GM18868 (cell line): ENCODE results near the gene GRB7.
"Not testable (repeated sequence)": the region's sequence is repeated elsewhere in the genome, so short reads cannot be mapped to it uniquely, and the experiment has no call there.

Experiments
- ATAC-seq: cut with Tn5 transposase; IDR thresholded peaks from one replicate; pipeline ENCODE4 v1.9.1; 2021; ENCODE audit warnings: mild to moderate bottlenecking, moderate library complexity; ENCODE audit not compliant: unreplicated experiment

GRB7 gene

GRCh38 chr17:39737760-39738567 lies at the start of gene GRB7:
GRB7 (plus strand) TSS chr17:39737938; CDS start chr17:39742302, 4,364 bp downstream.
- ATAC-seq: no peak

GRCh38 chr17:39688475-39688835 lies 49.3 kb upstream of the GRB7 start:
- ATAC-seq: no peak

- ATAC-seq: no peak
These were observed 48.8 kb upstream of the GRB7 start for GRCh38 chr17:39688945-39689344.

GRCh38 chr17:39694593-39694992 lies 43.1 kb upstream of the GRB7 start:
- no peak for ATAC-seq

DNA sequence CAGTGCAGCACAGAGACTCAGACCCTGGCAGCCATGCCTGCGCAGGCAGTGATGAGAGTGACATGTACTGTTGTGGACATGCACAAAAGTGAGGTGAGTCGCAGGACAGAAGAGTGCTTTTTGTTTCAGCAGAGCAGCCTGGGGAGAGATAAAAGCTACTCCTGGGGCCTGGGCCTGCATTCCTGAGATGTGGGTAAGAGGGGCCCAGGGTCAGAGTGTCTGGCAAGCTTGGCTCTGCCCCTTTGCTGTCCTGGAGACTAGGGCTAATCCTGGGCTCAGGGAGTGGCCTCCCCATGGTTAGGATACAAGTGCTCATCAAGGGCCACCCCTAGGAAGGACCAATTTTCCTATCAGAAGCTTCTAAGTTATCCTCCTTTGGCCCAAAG lies 42.7 kb upstream of the GRB7 start:
- ATAC-seq: no peak

GRCh38 chr17:39696731-39697130 lies 41.0 kb upstream of the GRB7 start:
- ATAC-seq: no peak

DNA sequence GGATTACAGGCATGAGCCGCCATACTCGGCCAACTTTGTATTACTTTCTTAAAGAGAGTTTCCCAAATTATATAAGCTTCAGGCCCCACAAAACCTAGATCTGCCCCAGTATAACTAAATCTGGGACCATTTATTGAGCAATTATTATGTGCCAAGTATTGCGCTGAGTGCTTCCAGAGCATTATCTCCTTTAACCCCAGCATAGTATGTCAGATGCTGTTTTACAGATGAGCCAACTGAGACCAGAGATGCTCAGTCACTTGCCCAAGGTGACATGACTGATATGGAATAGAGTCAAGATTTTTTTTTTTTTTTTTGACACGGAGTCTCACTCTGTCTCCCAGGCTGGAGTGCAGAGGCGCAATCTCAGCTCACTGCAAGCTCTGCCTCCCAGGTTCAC lies 39.8 kb upstream of the GRB7 start:
- no peak for ATAC-seq

DNA sequence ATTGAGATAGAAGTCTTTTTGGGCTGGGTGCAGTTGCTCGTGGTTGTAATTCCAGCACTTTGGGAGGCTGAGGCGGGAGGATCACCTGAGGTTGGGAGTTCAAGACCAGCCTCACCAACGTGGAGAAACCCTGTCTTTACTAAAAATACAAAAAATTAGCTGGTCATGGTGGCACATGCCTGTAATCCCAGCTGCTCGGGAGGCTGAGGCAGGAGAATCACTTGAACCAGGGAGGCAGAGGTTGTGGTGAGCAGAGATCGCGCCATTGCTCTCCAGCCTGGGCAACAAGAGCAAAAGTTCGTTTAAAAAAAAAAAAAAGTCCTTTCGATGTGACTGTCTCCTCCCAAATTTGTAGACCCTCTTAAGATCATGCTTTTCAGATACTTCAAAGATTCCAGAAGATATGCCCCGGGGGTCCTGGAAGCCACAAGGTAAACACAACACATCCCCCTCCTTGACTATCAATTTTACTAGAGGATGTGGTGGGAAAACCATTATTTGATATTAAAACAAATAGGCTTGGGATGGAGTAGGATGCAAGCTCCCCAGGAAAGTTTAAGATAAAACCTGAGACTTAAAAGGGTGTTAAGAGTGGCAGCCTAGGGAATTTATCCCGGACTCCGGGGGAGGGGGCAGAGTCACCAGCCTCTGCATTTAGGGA lies 38.5 kb upstream of the GRB7 start:
- ATAC-seq: not testable (repeated sequence)

DNA sequence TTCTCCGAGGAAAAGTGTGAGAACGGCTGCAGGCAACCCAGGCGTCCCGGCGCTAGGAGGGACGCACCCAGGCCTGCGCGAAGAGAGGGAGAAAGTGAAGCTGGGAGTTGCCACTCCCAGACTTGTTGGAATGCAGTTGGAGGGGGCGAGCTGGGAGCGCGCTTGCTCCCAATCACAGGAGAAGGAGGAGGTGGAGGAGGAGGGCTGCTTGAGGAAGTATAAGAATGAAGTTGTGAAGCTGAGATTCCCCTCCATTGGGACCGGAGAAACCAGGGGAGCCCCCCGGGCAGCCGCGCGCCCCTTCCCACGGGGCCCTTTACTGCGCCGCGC lies 38.0 kb upstream of the GRB7 start, which contains the start of gene ERBB2:
Gene ERBB2 (plus strand): TSS at position 247 of the 330 bp plus-strand sequence. CDS start 175 bp downstream, outside the sequence.
- no peak for ATAC-seq

DNA sequence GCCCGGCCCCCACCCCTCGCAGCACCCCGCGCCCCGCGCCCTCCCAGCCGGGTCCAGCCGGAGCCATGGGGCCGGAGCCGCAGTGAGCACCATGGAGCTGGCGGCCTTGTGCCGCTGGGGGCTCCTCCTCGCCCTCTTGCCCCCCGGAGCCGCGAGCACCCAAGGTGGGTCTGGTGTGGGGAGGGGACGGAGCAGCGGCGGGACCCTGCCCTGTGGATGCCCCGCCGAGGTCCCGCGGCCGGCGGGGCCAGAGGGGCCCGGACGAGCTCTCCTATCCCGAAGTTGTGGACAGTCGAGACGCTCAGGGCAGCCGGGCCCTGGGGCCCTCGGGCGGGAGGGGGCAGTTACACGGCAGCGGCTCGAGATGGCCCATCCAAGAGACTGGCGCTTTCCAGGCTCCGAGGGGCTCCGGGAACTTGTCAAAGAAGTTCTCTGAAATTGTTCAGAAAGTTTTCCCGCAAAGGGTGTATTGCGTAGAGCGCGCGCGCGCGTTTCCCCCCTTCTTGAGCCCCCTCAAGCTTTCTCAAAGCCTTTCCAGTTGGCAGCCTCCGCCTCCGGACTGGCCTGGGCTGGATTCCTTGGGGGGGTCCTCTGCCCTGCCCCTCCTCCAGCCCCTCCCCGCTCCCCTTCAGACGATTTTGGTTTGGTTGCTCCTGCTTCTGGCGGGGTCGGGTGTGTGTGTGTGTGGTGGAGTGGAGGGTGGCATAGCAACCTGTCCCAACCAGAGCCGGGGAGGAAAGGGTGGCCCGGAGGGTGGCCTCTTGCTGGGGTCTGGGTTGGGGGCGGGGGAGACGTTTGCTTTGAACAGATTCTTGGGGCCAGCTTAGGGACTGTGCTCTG lies 37.4 kb upstream of the GRB7 start:
- ATAC-seq: no peak

DNA sequence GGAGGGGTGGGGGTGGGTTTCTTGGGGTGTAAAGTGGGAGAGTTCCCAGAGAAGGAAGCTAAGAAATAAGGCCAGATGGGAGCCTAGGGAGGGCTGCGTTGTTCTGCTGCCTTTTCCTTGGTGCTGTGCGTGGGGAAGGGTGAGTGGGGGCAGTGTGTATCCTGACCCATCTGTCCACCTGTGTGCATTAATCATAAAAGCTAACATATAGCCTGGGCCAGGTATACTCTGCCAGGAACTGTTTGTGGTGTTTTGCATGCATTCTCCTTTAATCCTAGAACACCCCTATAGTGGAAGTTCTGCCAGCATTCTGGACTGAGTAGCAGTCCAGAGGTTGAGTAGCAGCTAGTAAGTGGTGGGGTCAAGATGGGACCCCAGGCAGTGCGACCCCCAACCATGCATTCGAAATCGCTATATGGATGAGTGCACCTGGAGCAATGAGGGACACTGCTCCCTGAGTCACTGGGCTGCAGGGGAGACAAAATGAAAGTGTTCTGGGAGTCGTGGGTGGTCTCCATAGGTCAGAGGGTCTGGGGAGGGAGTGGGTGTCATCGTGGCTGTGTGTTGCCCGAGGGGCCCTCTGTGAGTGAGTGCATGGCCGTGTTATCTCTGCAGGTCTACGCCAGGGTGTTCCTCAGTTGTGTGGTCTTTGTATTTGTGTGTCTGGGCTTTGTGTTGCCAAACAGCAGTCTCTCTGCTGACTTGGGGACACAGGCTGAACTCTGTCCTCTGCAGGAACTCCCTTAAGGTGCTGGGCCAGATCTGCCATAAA lies 36.5 kb upstream of the GRB7 start:
- ATAC-seq: no peak

DNA sequence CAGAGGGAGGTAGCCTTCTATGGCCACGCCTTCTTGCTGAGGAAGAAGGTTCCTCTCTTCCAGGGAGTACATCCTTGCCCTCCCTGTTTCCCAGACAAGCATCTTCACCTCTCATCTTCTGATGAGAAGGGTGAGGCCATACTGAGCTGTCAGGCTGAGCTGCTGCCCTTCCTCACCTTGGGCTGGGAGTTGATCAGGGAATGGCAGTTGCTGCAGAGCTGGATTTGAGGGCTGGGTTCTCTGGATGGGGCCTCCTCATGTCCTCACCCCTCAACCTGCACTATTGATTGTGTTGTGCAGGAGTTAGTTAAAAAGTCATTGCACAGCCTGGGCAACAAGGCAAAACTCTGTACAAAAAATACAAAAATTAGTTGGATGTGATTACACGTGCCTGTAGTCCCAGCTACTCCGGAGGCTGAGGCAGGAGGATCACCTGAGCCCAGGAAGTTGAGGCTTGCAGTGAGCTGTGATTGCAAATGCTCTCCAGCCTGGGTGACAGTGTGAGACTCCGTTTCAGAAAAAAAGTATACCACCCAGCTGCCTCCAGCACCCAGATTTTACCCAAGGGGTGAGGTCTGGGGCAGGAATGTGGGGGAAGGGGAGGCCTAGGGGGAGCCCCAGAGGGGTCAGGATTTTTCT lies 35.8 kb upstream of the GRB7 start:
- no peak for ATAC-seq

DNA sequence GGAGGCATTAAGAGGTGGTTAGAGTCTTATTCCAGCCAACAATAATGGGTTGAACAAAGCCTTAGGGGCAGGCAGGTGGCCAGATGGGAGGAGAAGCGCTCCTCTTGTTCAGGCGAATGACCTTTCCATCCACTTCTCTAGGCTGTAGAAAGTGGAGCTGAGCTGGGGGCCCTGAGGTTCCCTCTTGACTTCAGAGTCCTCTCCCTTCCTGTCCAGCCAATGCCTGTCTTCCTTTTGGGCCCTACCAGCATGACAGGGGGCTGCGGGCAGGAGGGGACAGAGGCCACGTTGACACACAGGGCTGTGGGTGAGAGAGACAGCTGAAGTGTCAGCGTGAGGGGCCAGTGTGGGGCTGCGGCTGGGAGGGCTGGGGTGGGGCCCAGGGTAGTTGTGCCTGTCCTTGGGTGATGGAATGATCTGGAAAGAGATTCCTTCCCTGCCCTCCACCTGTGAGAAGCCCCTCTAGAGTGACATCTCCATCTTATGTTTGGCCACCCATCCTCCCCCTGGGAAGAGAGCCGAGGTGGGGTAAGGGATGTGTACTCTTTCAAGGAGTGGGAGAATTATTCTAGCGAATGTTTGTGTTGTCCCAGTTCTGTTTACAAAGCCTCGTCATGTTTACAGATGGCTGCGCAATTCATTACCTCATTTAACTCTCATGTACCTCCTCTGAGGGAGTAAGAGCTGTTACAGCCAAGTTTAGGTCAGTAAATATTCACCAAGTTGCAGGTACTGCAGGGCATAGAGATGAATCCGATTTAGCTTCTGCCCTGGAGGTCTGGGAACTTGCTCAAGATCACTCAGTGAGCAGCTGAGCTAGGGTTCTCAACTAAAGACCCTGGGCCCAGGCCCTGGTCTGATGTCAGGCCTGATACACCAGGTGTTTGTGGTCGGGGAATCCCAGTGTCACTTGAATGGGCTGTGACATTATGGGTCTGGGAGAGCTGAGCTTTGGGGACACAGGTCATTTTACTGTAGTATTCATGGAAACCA lies 34.5 kb upstream of the GRB7 start:
- ATAC-seq: no peak

DNA sequence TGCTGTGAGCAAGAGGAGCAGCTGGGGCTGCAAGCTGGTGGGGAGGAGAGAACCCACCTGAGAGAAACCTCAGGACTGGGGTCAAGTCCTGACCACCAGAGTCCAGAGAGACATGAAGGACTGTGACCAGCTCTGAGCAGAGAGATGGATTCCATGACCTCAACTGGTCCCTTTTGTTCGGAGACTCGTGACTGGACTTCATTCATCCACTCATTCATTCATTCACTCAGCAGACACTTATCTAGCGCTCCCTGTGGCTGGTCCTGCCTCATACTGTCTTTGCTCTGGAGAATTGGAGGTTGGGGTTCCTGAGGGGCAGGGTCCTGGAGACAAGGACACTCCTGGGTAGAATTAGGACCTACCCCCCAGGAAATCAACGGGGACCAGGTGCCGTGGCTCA lies 33.8 kb upstream of the GRB7 start:
- no peak for ATAC-seq

DNA sequence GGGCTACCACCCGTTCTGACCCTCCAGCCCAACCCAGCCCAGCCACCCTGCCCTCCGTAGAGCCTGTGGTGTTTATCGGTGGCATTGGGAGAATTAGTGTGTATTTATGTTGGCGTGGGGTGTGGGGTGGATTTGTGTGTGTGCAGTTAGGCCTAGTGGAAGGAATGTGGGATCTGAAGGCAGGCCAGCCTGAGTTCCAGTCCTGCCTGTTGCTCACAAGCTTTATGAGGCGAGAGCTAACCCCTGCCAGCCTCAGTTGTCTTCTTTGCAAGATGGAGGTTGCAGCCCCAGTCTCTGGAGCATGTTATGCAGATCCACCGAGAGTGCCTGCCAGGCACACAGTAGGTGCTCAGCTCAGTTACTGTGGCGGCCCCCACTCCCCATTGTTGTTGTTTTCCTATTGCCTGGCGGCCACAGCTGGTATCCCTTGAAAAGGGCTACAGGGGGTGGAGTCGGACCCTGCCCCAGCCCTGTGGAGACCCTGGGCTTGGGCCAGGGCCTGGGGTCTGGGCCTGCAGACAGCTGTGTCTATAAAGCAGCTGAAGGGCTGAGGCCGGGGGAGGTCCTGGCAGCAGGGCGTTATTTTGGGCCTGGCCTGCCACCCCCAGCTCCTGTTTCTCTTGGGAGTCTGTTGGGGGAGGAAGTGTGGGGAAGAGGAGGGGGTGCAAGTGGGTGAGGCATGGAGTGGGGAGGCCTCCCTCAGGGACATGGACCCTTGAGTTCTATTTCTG lies 32.8 kb upstream of the GRB7 start:
- ATAC-seq: no peak

DNA sequence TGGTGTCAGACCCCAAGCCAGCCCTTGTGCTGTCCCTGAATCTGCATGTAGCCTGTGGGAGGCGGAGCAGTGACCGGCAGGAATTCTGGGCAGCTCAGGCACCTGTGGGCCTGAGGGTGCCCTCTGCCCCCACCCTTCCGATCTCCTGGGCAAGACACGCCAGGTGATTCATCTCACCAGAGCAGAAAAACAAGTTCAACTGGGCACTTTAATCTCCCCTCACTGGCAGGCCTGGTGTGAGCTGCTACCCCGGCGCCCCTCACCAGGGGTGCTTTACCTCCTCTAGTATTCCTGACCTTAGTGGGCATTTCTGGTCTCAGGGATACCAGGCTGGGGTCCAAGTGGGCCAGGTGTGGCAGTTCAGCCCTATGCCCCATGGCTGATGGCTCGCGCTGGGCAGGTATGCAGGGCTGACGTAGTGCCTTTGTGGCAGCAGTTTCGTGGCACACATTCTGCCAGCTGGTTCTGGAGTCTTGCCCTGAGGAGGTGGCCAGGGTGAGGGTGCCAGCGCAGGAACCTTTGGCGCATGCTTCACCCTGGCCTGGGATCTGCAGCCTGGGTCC lies 31.9 kb upstream of the GRB7 start:
- ATAC-seq: no peak

- no peak for ATAC-seq
These were observed 31.4 kb upstream of the GRB7 start for GRCh38 chr17:39706383-39706782.

- no peak for ATAC-seq
These were observed 30.8 kb upstream of the GRB7 start for GRCh38 chr17:39706921-39707337.
